ENCODE measurements around the gene IGF1R.

DNA sequence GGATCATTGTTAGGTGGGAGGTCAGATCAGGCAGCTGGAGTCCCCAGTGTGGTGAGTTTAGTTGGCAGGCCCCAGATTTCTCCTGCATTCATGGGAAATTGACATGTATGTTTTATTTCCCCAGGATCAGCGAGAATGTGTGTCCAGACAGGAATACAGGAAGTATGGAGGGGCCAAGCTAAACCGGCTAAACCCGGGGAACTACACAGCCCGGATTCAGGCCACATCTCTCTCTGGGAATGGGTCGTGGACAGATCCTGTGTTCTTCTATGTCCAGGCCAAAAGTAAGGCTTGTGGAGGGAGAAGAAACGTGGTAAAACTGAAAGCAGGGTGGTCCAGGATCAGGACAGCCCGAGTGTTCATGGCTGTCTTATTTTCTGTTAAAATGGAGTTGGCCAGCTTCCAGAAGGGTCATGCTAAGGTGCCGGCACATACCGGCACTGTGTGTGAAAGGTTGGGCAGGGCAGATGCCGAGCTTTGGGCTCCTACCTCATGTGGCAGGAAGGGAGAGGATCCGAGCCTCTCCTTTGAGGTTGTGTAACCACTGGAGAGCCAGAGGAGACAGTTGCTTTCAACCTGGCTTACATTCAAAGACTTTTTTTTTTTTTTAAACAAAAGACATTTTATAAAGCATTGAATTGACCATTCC is 276.2 kb downstream of the IGF1R start:
- TF ChIP-seq POLR2AphosphoS5 (IDR thresholded peaks at IDR 0.05; ENCODE audit: insufficient read depth in 1 of 2, low read depth in 1 of 2) (no peak), POLR2A (IDR thresholded peaks at IDR 0.05) (no peak)
- TF ChIP-seq, protein P1, sequence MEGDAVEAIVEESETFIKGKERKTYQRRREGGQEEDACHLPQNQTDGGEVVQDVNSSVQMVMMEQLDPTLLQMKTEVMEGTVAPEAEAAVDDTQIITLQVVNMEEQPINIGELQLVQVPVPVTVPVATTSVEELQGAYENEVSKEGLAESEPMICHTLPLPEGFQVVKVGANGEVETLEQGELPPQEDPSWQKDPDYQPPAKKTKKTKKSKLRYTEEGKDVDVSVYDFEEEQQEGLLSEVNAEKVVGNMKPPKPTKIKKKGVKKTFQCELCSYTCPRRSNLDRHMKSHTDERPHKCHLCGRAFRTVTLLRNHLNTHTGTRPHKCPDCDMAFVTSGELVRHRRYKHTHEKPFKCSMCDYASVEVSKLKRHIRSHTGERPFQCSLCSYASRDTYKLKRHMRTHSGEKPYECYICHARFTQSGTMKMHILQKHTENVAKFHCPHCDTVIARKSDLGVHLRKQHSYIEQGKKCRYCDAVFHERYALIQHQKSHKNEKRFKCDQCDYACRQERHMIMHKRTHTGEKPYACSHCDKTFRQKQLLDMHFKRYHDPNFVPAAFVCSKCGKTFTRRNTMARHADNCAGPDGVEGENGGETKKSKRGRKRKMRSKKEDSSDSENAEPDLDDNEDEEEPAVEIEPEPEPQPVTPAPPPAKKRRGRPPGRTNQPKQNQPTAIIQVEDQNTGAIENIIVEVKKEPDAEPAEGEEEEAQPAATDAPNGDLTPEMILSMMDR (IDR thresholded peaks at IDR 0.05): no peak
